ENCODE data around the gene RUNX3. TPM values are rescaled to one million over a fixed set of nuclear protein-coding genes. Genes with fewer than 3 reads are reported as not detected.

RUNX3 gene
- total RNA-seq, 1 donor: not detected

GRCh38 chr1:24888061-24888970 lies 41.8 kb downstream of the RUNX3 start:
- no peak for TF ChIP-seq CTCF (IDR thresholded peaks at IDR 0.05; ENCODE audit: insufficient read depth, low read length)
- no peak for DNase-seq (ENCODE audit: low read depth)

GRCh38 chr1:24886241-24886640 lies 43.8 kb downstream of the RUNX3 start:
- DNase-seq (ENCODE audit: low read depth): no peak
- H3K4me3 ChIP-seq (ENCODE audit: low read depth, low read length): no peak overlapping the region
- TF ChIP-seq CTCF (IDR thresholded peaks at IDR 0.05; ENCODE audit: insufficient read depth, low read length): no peak

More at GRCh38 chr1:24888061-24888970, 41.8 kb downstream of the RUNX3 start:
- H3K4me3 ChIP-seq (ENCODE audit: low read depth, low read length): no peak overlapping the region

- no peak for DNase-seq (ENCODE audit: low read depth)
- no peak overlapping the region for H3K4me3 ChIP-seq (ENCODE audit: low read depth, low read length)
- TF ChIP-seq CTCF (IDR thresholded peaks at IDR 0.05; ENCODE audit: insufficient read depth, low read length): no peak
These were observed 45.3 kb downstream of the RUNX3 start for GRCh38 chr1:24884751-24885150.

- TF ChIP-seq CTCF (IDR thresholded peaks at IDR 0.05; ENCODE audit: insufficient read depth, low read length): no peak
- DNase-seq (ENCODE audit: low read depth): no peak
These were observed 49.0 kb downstream of the RUNX3 start for GRCh38 chr1:24881034-24881433.

GRCh38 chr1:24878775-24879742 lies 51.0 kb downstream of the RUNX3 start:
- peak; percentile 76 for DNase-seq (ENCODE audit: low read depth)
- H3K4me3 ChIP-seq (ENCODE audit: low read depth, low read length): no peak overlapping the region
- no peak for TF ChIP-seq CTCF (IDR thresholded peaks at IDR 0.05; ENCODE audit: insufficient read depth, low read length)

More at GRCh38 chr1:24881034-24881433, 49.0 kb downstream of the RUNX3 start:
- no peak overlapping the region for H3K4me3 ChIP-seq (ENCODE audit: low read depth, low read length)

GRCh38 chr1:24878045-24878444 lies 52.0 kb downstream of the RUNX3 start:
- no peak overlapping the region for H3K4me3 ChIP-seq (ENCODE audit: low read depth, low read length)
- DNase-seq (ENCODE audit: low read depth): no peak
- no peak for TF ChIP-seq CTCF (IDR thresholded peaks at IDR 0.05; ENCODE audit: insufficient read depth, low read length)

Data from fibroblast of the aortic adventitia (primary cell).